Epithelial cell of proximal tubule (primary cell): ENCODE results near the gene MAGI2. TPM values are rescaled to one million over a fixed set of nuclear protein-coding genes. Genes with fewer than 3 reads are reported as not detected.

ENCODE experiments used
- DNase-seq: peaks from one replicate; pipeline ENCODE4 v3.0.0-alpha.2; 2011; ENCODE audit warnings: low read depth
- H3K4me3 ChIP-seq: 2 replicates; pipeline ENCODE4 v1.5.1; 2011; ENCODE audit warnings: low read depth, mild to moderate bottlenecking, low read length
- CTCF ChIP-seq: conservative IDR thresholded peaks from 2 replicates; pipeline ENCODE4 v1.5.1; 2012; ENCODE audit warnings: low read depth, mild to moderate bottlenecking, low read length
- total RNA-seq: library from RNA; depleted of rRNA; stranded (reverse); fragments of >200 nt; gene quantifications from 2 replicates; pipeline ENCODE4 v1.2.3, GENCODE V29; 2015

MAGI2 gene
- total RNA-seq, 1 donor from 2014 or later, result 0.92 TPM

DNA sequence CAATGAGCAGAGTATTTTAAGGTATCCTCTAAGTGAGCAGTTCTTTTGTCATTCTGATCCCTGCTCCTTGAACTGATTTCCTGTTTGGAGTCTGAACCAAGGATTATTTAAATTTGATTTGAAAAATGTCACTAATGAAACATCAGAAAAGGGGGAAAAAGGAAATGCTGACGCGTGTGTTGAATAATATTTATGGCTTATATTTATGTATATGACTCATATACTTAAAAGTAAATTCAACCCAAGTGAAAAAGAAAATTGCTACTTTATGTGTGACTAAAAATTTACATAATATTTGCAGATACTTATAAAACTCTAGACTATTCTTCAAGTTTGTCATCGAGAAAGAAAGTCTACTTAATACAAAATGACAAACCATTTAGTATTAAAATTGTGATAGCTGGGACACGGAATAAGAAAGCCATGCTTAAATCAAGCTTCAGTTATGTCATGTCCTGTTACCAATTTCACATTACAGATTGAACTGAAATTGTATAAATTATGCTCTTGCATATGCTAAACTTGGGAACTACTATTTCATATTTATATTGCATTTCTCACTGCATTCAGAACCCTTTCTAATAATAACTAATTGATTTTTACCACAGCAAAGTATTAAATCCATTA lies 649.9 kb downstream of the MAGI2 start:
- no peak for TF ChIP-seq CTCF
- no peak overlapping the region for H3K4me3 ChIP-seq
- no peak for DNase-seq

DNA sequence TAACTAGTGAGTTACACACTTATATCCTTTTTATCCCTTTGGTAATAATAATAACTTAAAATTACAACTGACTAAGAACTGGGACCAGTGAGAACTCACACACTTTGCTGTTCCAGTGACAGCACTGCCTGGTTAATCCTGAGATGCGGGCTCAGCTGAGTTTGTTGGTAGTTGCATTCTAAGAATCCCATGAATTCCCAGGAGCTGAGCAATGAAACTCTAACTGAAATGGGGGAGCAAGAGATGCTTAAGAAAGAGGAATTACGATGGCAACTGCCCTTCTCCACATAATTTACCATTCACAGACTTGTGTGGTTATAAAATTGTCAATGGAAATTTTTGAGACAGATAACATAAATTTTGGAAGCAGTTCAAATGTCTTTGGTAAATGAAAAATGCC lies 659.4 kb downstream of the MAGI2 start:
- DNase-seq, result no peak
- H3K4me3 ChIP-seq, result no peak overlapping the region
- TF ChIP-seq CTCF, result no peak

DNA sequence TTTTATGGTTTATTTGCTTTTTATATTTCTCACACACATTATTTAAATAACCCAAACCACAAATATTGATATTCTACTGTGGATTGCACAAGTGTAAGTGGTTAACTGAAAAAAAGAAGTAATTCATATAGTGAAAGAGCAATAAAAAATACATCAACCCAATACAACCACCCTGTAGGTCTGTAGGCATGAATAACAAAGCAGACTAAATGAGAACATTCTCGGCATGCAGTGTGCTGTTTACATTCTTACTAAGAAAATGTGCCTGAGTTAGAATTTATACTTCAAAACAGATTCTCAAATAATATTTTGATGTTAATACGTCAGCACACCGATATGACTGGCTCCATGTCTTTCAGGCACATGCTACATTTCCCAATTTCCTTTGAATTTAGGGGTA lies 660.8 kb downstream of the MAGI2 start:
- TF ChIP-seq CTCF, result no peak
- no peak for DNase-seq
- no peak overlapping the region for H3K4me3 ChIP-seq

DNA sequence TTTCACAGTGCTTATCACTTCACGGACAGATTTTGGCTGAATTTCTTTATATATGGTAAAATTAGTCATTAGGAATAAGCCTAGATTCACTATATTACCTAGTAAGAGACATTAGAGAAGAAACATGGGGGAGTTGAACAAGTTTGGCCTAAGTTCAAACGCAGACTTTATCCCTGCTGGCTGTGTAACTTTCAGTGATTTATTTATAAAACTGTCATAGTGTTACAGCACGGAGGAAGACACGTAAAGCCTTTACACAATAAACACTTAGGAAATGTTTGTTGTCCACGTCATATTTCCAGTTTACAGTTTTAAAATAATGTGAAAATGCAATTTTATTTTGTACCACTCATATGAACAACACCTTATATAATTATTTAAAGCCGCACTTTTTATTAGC lies 661.5 kb downstream of the MAGI2 start:
- no peak for TF ChIP-seq CTCF
- no peak for DNase-seq
- H3K4me3 ChIP-seq, result no peak overlapping the region

DNA sequence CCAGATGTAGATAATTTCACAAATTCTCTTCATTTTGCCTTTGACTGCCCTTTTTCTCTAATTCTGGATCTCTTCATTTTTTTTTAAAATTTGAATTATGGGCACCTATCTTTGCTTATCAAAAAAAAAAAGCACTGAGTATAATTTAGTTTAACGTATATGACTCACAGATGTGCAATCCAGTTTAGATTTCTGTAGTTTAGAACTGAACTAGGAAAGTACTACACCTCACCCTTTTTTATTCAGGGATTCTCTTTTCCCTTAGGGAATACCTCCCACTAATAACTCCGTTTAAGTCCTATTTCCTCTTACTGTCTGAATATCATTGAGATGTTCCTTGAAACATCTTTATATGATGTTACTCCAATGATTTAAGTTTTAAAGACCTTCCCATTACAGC lies 665.0 kb downstream of the MAGI2 start:
- DNase-seq, result no peak
- no peak for TF ChIP-seq CTCF
- no peak overlapping the region for H3K4me3 ChIP-seq

- H3K4me3 ChIP-seq, result no peak overlapping the region
- TF ChIP-seq CTCF, result no peak
- no peak for DNase-seq
These were observed 665.6 kb downstream of the MAGI2 start for GRCh38 chr7:78787854-78788253.

- H3K4me3 ChIP-seq, result no peak overlapping the region
- TF ChIP-seq CTCF, result no peak
- DNase-seq, result no peak
These were observed 667.4 kb downstream of the MAGI2 start for GRCh38 chr7:78786055-78786454.
